NCI-H2029 treated with DMSO at 0.1 percent for 48 hours (cell line): Measurements from ENCODE around the gene TMEM63A.

Source experiments
- DNase-seq: peaks from one replicate; lab custom pipeline; 2025; lab: John Stamatoyannopoulos, UW

The TMEM63A gene

DNA sequence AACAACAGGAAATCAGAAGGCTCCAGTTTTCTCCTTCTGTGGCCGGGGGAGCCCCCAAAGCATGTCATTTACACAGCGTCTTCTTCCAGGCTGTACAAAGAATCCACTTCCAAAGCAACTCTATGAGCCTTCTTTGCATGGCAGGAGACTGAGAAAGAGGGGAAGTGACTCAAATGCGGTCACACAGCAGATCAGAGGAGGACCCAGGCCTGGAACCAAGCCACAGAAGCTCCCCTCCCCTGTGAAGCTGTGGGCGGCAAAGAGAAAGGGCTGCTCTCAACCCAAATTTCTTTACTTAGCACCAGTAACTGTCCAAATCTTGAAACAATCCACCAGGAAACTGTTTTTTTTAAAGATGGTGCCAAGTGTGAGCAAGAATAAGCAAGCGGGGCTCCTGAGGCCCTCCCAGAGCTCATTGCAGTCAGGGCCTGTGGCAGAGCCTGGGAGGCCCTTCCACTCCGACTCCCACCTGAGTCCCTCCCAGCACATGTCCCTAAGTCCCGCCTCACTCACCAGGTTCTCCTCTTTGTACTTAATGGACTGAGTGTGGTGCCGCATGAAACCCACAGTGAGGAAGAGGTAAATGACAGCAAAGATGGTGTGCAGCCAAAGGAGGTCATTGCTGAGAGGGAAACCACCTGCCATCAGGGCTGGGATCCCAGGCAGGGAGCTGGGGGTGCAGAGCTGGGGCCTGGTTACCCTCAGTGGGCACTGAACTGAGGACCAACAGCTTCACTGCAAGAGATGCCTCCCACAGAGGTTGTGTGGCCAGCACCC is 15.9 kb downstream of the TMEM63A start:
- DNase-seq = no peak

DNA sequence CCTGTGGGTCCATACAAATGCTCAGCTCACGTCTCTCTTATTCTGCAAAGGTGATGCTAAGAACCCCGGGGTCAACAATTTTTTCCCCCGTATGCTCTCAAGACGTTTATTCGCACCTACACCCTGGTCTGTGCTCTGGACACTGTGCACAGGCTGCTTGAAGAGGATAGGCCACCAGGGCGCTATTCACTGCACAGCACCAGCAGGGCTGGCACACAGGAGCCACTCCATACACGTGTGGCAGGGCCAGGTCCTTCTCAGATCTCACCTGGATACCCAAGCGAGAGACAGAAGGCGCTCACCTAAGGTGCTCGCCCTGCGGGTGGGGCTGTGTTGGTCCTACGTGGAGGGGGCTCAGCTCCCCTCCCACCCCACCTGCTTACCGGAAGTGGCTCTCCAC is 16.7 kb downstream of the TMEM63A start:
- DNase-seq = no peak

DNA sequence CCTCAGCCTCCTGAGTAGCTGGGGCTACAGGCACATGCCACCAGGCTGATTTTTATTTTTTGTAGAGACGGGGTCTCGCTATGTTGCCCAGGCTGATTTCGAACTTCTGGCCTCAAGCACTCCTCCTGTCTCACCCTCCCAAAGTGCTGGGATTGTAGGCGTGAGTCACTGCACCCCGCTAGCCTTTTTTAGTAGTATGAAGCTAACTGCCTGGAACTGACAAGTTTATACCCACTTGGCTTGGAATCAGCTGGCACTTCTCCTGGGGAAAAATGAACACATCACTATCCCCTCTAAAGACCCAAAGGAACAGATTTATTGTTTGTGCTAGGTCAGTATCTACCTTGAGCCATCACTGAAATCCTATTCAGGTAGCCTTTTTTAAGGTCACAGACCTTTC is 19.0 kb downstream of the TMEM63A start:
- no peak for DNase-seq

DNA sequence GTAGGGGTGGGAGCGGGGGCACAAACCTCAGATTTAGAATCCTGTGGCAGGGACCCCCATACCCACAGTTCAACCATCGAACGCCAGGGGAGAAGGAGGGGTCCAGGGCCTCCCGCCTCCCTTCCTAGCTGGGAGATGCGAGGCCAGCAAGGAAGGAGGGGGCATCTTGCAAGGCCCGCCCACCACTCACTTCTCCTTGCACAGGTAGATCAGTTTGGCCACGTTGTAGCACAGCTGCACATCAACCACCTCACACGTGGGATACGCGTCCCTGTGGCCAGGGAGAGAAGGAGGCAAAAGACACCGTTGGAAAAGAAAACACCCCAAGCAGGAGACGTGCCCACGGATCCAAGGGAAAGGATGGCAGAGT is 19.6 kb downstream of the TMEM63A start:
- no peak for DNase-seq

DNA sequence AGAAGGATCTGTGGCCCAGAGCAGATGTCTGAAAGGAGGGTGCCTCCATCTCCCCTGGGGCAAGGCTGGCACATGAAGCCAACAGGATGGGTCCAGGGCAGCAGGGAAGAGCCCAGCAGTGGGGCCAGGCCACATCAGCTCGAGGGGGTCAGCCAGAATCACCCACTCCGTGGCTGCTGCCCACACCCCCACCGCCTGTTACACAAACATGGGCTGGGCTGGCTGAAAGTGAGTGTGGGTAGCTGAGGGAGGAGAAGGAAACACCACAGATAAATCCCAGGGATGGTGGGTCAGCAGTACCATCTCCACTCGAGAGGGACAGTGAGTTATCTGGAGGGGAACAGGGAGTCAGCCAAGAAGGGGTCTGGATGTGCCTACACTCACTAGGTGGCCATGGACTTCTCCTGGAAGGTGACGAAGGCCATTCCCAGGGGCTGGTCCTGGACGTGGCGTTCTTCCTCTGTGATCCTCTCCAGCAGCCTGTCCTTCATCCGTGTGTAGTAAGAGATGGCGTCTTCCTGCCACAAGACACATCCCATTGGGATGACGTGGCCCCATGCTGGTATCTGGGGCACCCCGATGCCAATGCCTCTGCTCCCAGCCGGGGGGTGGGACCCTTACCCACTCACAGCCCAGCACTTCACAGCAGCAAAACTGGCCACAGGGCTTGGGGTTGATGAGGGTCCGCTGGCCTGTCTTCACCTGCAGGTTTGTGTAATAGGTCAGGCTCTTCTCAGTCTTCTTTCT is 20.2 kb downstream of the TMEM63A start:
- DNase-seq = no peak

DNA sequence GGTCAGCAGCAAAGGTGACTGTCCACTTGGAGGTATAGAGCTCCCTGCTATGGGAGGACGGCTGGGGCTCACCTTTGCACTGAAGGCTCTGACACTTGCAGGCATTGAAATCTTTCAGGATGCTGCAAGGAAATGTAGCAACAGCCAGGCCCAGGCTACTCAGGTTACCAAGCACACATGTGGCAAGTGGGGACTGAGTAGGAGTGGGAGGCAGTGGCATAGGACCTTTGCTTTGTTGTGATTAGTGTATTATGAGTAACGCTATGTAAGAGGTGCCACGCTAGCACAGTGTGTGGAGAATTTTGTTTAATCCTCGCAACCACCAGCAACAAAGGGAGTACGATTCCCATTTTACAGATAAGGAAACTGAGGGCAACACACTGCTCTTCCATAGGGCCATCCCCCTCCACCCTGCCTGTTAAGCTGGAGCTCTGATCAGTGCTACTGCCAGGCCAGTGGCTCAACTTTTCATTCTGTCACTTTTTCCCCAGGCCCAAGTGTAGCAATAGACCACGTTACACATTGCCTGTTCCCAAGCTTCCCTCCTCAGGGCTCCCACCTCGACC is 21.2 kb downstream of the TMEM63A start:
- DNase-seq = no peak

DNA sequence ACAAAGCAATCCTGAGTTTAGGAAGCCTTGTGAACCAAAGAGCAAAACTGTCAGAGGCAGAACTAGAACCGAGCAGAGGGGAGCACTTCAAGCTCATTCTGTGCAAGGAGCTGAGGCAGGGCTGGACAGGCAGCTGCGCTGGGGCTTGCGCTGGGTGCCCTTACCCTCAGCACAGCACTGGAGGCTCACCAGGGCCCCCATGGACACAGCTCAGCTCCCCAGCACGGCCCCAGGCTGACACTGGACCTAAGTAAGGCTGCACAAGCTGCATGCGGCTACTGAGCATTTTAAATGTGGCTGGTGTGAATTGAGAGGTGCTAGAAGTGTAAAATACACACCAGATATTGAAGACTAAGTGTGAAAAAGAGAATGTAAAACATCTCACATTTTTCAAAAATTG is 22.1 kb downstream of the TMEM63A start:
- DNase-seq = no peak

DNA sequence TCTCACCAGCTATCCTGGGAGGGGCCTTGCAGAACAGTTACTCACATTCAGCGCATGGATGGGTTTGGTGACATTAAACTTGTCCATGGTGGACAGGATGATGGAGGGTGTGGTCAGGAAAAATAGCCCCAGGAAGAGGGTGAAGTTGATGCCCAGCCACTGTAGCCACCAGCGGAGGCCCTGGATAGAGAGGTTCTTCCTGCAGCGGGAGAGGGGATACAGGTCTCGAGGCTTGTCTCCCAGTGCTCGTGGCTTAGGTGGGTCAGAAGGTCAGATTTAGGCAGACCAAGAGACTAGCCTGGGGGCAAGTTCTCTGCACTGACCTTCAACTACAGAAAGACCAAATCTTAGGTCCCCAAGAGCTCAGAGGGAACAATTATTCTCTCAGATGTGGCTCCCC is 23.0 kb downstream of the TMEM63A start:
- no peak for DNase-seq

DNA sequence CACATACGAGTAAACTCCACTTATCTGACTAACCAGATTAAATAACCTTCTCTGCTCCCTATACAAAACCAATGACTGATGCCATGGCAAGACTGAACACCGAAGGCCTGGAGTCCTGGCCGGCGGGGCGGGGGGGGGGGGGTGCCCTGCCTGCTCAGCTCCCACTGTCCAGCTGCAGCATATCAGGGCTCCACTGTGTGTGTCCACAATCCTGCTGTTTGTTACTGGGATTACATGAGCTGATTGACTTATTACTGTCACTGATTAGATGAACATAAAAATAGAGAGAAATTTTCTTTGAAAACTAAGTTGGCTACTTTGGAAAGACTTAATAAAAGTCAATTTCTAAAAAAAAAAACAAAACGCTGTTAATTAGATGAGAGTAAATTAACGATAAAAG is 24.9 kb downstream of the TMEM63A start:
- no peak for DNase-seq

DNA sequence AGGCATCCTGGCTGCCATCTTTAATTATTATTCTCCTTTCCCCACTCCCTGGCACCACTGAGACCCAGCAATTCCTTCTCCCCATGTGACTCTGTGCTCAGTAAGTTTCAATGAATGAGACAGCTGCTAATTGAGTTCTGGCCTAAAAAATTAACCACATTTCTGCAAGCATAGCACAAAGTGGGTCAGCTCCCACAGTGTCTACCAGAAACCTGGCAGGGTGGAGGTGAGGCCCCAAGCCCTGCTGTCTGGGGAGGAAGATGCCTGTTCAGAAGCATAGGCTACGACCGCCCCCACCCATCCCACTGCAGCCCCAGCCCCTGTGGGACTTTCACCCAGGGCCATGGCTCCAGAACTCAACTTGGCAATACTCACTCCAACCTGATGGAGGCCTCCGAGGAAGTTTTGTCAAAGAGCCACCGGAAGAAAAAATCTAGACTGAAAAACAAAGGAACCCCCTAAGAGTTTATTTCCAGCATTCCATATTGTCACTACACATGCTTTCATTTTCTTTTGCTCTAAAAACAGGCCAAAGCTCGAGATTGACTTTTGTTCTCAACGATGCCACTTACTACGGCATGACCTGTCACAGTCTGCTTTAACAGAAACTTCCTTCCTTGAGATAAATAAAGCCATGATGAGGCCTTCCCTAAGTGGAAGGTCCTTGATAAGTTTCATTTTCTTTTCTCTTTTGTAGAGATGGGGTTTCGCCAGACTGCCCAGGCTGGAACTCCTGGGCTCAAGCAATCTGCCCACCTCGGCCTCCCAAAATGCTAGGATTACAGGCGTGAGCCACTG is 26.5 kb downstream of the TMEM63A start:
- no peak for DNase-seq

DNA sequence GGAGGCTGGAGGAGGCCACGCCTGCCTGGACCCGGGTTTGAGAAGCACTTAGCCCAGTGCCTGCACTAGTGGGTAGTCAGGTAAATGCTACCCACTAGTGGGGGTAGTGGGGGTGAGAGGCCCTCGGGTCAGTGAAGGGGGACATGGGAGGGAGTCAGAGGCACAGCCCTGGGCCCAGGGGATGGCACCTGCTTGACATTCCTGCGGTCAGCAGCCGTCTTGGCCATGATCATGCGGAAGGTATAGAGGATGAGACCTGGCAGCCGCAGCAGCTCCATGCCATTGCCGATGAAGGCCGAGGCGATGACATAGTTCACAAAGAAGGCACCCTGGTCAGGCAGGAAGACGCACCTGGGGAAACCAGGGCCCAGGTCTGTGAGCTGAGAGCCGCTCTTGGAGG is 28.7 kb downstream of the TMEM63A start:
- no peak for DNase-seq

DNA sequence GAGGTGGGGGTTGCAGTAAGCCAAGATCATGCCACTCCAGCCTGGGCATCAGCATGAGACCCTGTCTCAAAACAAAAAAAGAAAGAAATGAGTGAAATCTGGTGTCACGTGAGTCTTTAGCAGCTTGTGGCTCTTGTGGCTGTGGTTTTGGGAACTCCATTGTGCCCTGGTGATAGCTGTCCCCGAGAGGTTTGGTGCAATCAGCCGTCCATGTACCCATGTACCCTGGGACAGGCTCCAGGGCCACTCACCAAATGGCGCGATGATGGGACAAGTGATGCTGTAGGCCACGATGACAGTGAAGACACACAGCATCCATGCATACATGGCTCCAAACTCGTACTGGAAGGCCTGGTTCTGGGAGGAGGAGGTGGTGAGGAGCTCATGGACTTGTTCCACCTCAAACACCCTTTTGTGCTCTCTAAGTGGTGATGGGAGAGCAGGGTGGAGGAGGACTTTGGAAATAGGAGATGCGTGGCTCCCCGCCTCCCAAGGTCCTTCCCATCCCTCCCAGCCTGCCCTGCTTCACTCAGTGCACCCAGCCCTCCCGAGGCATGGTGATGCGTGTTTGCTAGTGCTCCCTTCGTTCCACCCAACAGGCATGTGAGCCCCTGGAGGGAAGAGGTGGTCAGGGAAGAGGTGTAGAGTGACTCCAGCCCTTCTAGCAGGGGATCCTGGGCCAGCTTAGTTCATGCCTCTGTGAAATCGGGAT is 29.6 kb downstream of the TMEM63A start:
- no peak for DNase-seq

DNA sequence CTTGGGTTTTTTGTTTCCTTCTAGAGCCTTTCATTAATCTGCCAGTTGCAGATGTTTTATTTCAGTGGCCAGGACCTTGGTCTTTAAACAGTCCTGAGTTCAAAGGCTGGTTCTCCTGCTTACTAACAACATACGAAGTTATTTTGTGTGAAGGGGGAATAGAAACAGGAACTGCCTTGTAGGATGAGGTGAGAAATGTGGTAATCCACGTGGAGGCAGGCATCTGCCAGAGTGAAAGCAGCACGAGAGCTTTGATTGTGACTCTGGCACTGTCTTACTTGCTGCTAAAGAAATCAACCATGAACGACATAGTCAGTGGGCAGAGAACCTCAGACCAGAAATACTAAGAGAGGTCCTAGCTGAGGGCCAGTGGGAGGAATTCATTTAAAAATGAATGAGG is 30.4 kb downstream of the TMEM63A start:
- DNase-seq = no peak

DNA sequence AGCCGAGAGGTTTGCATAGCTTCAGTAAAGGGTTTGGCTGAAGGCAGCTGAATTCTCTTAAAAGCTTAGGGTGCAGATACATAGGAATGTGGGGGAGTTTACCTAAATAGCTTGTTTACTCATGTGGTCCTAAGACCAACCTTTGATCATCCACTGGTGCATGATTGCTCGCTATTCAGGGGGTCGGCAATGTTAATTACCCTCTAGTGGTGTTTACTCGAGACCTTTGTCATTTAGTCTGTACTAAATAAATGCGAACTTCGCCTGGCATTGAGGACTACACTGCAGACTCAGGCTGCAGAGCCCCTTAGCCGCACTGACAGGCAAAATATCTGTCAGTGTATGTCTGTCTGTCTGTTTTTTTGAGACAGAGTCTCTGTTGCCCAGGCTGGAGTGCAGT is 31.8 kb downstream of the TMEM63A start:
- DNase-seq = no peak

DNA sequence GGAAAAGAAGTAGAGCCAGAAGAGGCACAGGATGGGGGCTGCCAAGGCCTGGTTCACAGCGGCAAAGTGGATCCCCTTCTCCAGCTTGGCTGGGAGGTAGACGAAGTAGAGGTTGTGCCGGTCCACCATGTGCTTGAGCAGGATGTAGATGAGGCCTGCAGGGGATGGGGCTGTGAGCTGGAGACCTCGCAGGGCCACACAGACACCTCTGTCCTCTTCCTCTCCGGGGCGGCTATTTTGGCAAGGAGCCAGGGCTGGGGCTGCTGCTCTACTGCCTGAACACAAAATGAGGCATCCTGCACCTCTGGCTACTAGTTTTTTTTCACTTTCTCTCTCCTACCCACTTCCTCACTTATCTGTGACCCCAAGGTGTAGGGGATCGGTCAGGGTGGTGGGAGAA is 32.3 kb downstream of the TMEM63A start:
- no peak for DNase-seq

DNA sequence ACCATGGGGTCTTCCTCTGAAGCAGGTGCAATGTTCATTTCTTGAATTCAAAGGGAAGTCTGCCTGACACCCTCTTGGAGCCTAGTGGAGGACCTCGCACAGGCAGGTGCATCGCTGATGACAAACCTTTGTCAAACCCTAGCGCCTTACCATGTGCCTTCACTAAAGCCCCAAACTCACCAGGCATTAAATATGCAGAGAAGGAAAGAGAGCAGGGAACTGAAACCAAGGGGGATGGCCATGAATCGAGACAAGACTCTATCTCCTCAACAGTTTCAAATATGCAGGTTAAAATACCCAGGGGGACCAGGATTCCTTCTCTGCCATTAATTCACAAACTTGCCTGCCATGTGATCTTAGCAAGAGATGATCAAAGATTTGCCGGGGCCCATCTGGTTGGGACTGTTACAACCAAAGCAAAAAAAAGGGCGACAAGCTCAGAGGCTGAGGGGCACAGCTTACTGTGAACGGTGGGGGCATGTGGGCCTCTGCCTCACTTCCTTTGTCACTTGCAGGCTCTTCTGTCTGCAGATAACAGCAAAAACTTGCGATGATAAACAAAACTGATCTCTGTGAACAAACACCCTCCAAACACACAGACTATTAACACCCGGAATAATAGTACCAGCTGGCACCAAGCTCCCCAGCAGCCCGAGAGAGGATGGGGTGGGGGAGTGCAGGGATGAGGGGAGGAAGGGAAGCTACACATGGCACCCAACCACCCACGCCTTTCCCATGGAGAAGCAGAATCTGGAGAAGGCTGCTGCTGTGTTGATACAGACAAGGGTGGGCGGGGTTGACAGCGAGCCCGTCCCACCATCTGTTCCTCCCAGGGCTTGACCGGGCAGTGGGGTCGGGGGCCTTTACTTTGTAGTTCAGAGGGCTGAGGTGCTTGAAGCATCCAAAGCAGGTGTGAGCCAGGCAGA is 33.9 kb downstream of the TMEM63A start:
- DNase-seq = no peak

DNA sequence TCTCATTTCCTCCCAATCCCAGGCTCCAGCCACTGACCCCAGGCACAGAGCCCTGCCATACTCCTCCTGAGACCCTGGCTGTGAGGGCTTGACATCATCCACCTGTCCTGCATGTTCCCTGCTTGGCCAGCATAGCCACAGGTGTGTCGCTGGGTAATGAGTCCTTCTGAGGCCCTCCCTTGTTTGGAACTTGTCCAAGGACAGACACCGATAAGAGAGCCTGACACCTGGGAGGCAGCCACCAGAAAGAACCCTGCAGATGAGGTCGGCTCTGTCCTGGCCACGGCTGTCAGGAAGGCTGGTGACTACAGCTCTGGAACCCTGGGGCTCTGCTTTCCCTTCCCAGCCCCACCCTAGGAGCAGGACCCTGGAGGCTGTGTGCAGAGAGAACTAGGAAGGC is 34.6 kb downstream of the TMEM63A start:
- peak; percentile 81 for DNase-seq

DNA sequence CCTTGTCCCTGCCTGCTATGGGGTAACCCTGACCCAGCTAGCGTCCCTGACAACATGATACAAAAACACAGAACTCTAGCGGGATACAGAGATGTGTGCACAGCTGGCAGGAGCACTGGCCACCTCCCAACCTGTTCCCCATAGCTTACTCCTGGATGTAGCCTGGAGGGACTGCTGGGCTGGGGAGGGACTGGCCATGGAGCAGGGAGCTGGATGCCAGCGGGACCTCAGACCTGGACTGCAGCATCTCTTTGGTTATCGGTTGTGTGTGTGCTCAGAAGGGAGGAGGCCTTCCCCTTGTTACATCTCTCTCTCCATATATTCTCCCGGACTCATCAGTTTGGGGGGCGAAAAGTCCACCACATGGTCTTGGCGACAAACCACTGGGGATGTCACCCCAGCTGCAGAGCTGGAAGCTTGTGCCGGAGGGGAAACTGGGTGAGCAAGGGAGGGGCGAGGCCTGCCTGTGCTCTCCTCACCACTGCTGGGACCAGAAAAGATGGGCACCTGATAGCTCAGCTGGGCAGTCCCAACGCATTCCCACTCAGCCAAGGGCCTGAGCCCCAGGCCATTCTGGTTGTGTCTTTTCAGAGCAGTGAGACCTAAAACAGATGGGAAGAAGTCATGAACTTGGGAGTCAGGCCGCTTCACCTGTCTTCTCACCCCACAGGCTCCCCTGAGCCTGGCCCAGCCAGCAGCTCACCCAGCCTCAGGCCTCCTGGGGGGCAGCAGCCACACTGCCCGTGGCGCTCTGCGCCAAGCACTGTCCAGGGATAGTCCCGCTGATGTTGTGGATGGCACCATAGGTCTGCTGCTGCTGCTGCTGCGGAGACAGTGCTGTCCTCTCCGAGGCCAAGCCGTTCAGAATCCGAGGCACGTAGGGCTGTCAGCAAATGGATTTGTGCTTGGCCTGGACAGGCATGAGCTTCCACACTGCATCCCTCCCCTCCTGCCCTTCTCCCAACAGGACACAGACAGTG is 35.6 kb downstream of the TMEM63A start:
- no peak for DNase-seq

DNA sequence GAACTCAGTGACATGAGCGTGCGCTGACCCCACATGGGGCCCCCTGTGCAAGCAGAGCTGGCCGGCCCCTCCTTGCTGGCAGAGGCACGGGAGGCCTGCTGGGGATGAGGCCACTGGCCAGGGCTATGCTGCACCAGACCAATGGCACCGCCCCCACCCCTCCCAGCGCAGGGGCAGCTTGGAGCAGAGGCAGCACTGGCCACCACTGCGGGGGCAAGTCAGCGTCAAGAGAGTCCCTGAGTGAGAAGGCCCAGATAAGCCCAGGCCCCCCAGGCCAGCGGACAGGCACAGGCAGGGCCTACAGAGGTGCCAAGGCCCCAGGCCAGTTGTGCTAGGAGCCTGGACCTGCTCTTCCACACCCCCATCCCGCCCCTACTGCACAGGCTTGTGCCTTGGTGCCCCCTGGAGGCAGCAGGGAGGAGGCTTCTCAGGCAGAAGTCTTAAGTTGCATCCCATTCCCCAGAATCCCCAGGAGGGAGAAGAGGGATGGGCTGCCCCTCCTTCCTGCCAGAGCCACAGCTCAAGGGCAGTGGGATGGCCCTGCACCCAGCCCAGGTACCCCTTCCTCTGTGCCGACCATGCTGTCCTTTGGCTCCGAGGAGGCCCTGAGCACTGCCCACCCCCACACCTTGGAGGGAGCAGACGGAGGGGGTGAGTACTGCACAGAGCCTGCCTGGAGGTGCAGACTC is 36.5 kb downstream of the TMEM63A start:
- no peak for DNase-seq
